Measurements from ENCODE around the gene OPRD1. TPM values are rescaled to one million over a fixed set of nuclear protein-coding genes. Genes with fewer than 3 reads are reported as not detected.

The OPRD1 gene
- polyA plus RNA-seq, 1 experiment: not detected

GRCh38 chr1:28914228-28915030 lies 102.5 kb downstream of the OPRD1 start, which contains the start of gene EPB41:
Gene EPB41 (plus strand): TSS chr1:28914569. CDS start chr1:28987438, 72,869 bp downstream.
- POLR2A ChIA-PET: interaction anchor here (0.5 to 0.6 kb wide), 2 partner anchors 11 to 60 kb away, joined by 4 to 6 read pairs; no protein-coding TSS in a partner anchor
- CTCF ChIA-PET: interaction anchor here (0.9 to 1.6 kb wide), 5 partner anchors 13 to 37 kb away, joined by 4 to 5 read pairs (median 4); no protein-coding TSS in a partner anchor
- TF ChIP-seq CTCF (IDR thresholded peaks at IDR 0.05; ENCODE audit: insufficient read depth, low read depth, low read length): no peak
- no peaks in the 10 kb centered on the region for H3K36me3 ChIP-seq (ENCODE audit: control insufficient read depth, insufficient read depth, low read length)
- peak; percentile 41 for DNase-seq (ENCODE audit: low read depth)
- H3K27me3 ChIP-seq (ENCODE audit: control insufficient read depth, insufficient read depth, low read length): no peaks in the 10 kb centered on the region
- H3K4me3 ChIP-seq (ENCODE audit: low read depth, low read length): peak within 1 kb of the TSS; percentile 59

GRCh38 chr1:28915031-28915895 lies 103.3 kb downstream of the OPRD1 start:
- Histone ChIP-seq H3K27me3 (ENCODE audit: control insufficient read depth, insufficient read depth, low read length) (no peaks in the 10 kb centered on the region), H3K36me3 (ENCODE audit: control insufficient read depth, insufficient read depth, low read length) (no peaks in the 10 kb centered on the region), H3K4me3 (ENCODE audit: low read depth, low read length) (peak overlapping the region; percentile 59)
- DNase-seq (ENCODE audit: low read depth): no peak
- ChIA-PET CTCF (interaction anchor here (0.9 to 1.2 kb wide), 3 partner anchors 12 to 34 kb away, joined by 4 read pairs; no protein-coding TSS in a partner anchor), POLR2A (no interaction called here)
- no peak for TF ChIP-seq CTCF (IDR thresholded peaks at IDR 0.05; ENCODE audit: insufficient read depth, low read depth, low read length)

- no peaks in the 10 kb centered on the region for H3K27me3 ChIP-seq (ENCODE audit: control insufficient read depth, insufficient read depth, low read length)
- POLR2A ChIA-PET: no interaction called here
- no peaks in the 10 kb centered on the region for H3K36me3 ChIP-seq (ENCODE audit: control insufficient read depth, insufficient read depth, low read length)
- no peak for TF ChIP-seq CTCF (IDR thresholded peaks at IDR 0.05; ENCODE audit: insufficient read depth, low read depth, low read length)
- no peak for DNase-seq (ENCODE audit: low read depth)
- no peak overlapping the region for H3K4me3 ChIP-seq (ENCODE audit: low read depth, low read length)
- CTCF ChIA-PET: interaction anchor here (0.5 to 1.0 kb wide), 2 partner anchors 10 to 208 kb away, joined by 3 read pairs; no protein-coding TSS in a partner anchor
These were observed 105.8 kb downstream of the OPRD1 start for GRCh38 chr1:28917757-28918118.

Small RNA genes lying within 50 kb of the gene (small RNA-seq; reads per million reads assigned to genes)
- gene RF00019 (ENCODE audit: insufficient read length, low read depth, low replicate concordance): not detected

Other genes starting within 250 kb of the OPRD1 start
- gene RAB42, start 219.9 kb upstream of the OPRD1 start, polyA plus RNA-seq (2011; rRNA removed): 2.0 and 2.8 TPM in 2 replicates
- gene TAF12, start 169.1 kb upstream of the OPRD1 start, polyA plus RNA-seq (2011; rRNA removed): 31.8 and 46.8 TPM in 2 replicates
- gene RNU11, start 163.6 kb upstream of the OPRD1 start, polyA plus RNA-seq (2011; rRNA removed): not detected in 2 replicates
- gene GMEB1, start 143.4 kb upstream of the OPRD1 start, polyA plus RNA-seq (2011; rRNA removed): 5.0 and 6.6 TPM in 2 replicates
- 45.9 and 68.2 TPM in 2 replicates for gene YTHDF2, start 75.2 kb upstream of the OPRD1 start, polyA plus RNA-seq (2011; rRNA removed)
- gene EPB41, start 102.4 kb downstream of the OPRD1 start, polyA plus RNA-seq (2011; rRNA removed): 7.5 and 13.8 TPM in 2 replicates